GM12801 (cell line): ENCODE data around the gene MOB3B.

Experiments
- CTCF ChIP-seq: IDR thresholded peaks from one replicate; pipeline ENCODE4 v1.5.1; 2011; ENCODE audit warnings: control low read depth; ENCODE audit not compliant: insufficient read length; ENCODE audit errors: extremely low read depth

Gene MOB3B

GRCh38 chr9:27468462-27469110 is 61.0 kb downstream of the MOB3B start:
- TF ChIP-seq CTCF: no peak

- TF ChIP-seq CTCF: no peak
Measured at GRCh38 chr9:27468000-27468399, 61.6 kb downstream of the MOB3B start.

- no peak for TF ChIP-seq CTCF
Measured at GRCh38 chr9:27467486-27467885, 62.1 kb downstream of the MOB3B start.

- TF ChIP-seq CTCF: no peak
Measured at GRCh38 chr9:27462846-27463245, 66.8 kb downstream of the MOB3B start.

GRCh38 chr9:27462434-27462833 is 67.2 kb downstream of the MOB3B start:
- TF ChIP-seq CTCF: no peak

- no peak for TF ChIP-seq CTCF
Measured at GRCh38 chr9:27460226-27461023, 69.2 kb downstream of the MOB3B start.

- no peak for TF ChIP-seq CTCF
Measured at GRCh38 chr9:27457445-27457844, 72.2 kb downstream of the MOB3B start.
